GM12874 (cell line): ENCODE measurements around the gene ASCC3.

Source experiments
- CTCF ChIP-seq: IDR thresholded peaks from 2 replicates; pipeline ENCODE4 v1.5.1; 2011; ENCODE audit warnings: low read depth, mild to moderate bottlenecking, control low read depth, low read length, moderate library complexity; ENCODE audit not compliant: insufficient read depth

The ASCC3 gene

GRCh38 chr6:100469101-100469859 is 411.8 kb downstream of the ASCC3 start:
- no peak for TF ChIP-seq CTCF

GRCh38 chr6:100468016-100468622 is 413.0 kb downstream of the ASCC3 start:
- TF ChIP-seq CTCF, result no peak

- TF ChIP-seq CTCF, result no peak
Observed at GRCh38 chr6:100467129-100468015, 413.8 kb downstream of the ASCC3 start.

- TF ChIP-seq CTCF, result no peak
Observed at GRCh38 chr6:100466410-100467128, 414.6 kb downstream of the ASCC3 start.

- TF ChIP-seq CTCF, result no peak
Observed at GRCh38 chr6:100465701-100466409, 415.3 kb downstream of the ASCC3 start.

GRCh38 chr6:100464903-100465700 is 416.0 kb downstream of the ASCC3 start, which contains the start of gene SIM1:
TSS of gene SIM1 (minus strand) at chr6:100464921. CDS start at chr6:100463468, 1,453 bp downstream.
- TF ChIP-seq CTCF, result no peak
